Stimulated activated effector memory CD8-positive, alpha-beta T cell treated with anti-CD3 and anti-CD28 coated beads, Interleukin-12 subunit alpha, Interleukin-12 subunit beta, amount 100 ng/mL, for 72 hours (primary cell): ENCODE data around the gene PRMT5.
"Not testable (repeated sequence)": the region's sequence is repeated elsewhere in the genome, so short reads cannot be mapped to it uniquely, and the experiment has no call there.

Experiments used
- ATAC-seq: fragments of 150-1000 bp; cut with Tn5 transposase; 2 replicates; pipeline ENCODE4 v1.10.0; 2021
- DNase-seq, 2 donors: peaks; one replicate each; pipeline ENCODE4 v3.0.0; 2021 to 2022; ENCODE audit warnings: low spot score in 2 of 2
- H3K27ac Mint-ChIP-seq: one replicate; pipeline ENCODE4 v1.8.0; 2022; ENCODE audit warnings: mild to moderate bottlenecking, mixed read lengths
- H3K36me3 Mint-ChIP-seq: one replicate; pipeline ENCODE4 v1.8.0; 2022; ENCODE audit warnings: mild to moderate bottlenecking, mixed read lengths
- H3K4me1 Mint-ChIP-seq: one replicate; pipeline ENCODE4 v1.8.0; 2022; ENCODE audit warnings: mixed read lengths
- H3K4me3 Mint-ChIP-seq: one replicate; pipeline ENCODE4 v1.8.0; 2022; ENCODE audit warnings: mild to moderate bottlenecking, mixed read lengths
- H3K9me3 Mint-ChIP-seq: one replicate; pipeline ENCODE4 v1.8.0; 2022; ENCODE audit warnings: mixed read lengths

The PRMT5 gene

DNA sequence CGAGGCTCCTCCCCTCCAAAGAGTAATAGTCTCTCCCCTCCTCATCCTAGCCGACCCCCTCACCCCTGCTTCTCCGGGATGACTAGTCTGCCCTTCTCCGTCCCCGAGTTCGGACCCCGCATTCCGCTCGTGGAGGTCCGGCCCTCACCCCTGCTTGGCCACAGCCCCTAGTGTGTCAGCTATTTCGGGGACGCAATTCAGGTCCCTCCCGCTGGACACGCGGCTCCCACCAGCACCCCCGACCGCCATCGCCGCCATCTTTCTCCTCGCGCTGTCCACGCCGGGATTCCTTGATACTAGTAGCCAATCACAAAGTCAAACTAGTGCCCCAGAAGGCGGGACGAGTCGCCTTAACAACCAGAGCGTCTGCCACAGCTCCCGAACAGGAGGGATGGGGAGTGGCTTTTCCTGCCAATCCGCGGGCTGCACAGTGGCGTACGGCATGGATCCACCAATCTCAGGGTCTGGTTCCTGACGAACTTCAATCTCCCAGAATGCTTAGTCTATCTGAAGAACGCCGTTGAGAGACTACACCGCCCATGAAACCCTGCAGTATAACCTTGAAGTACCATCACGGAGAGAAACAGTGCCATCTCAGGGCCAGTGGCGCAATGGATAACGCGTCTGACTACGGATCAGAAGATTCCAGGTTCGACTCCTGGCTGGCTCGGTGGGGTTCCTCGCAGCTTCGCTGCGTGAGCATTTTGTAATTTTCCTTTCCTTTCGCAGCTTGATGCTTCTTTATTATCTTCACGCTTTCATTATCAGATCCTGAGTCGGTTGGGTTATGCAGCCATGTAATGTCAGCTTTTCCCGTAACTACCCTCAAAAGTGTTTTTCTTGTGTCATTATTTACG is at the start of gene PRMT5:
TSS of gene PRMT5 (minus strand) at position 273 of the 857 bp plus-strand sequence. CDS start at position 258, 15 bp downstream.
- ATAC-seq (peak; percentile 96), DNase-seq (peak; percentile 96 to 99)
- Mint-ChIP-seq H3K27ac (no peak within 1 kb of the TSS), H3K9me3 (no peaks in the 10 kb centered on the region), H3K4me3 (no peak within 1 kb of the TSS), H3K4me1 (peaks cover 12% of the 10 kb centered on the region), H3K36me3 (peaks cover 37% of the 10 kb centered on the region)

GRCh38 chr14:22978487-22978837 is 49.3 kb upstream of the PRMT5 start:
- Mint-ChIP-seq H3K4me3 (no peak overlapping the region), H3K27ac (no peak overlapping the region), H3K36me3 (no peaks in the 10 kb centered on the region), H3K4me1 (peaks cover 5% of the 10 kb centered on the region), H3K9me3 (no peaks in the 10 kb centered on the region)
- DNase-seq (no peak), ATAC-seq (no peak)

- H3K27ac Mint-ChIP-seq: no peak overlapping the region
- no peak overlapping the region for H3K4me3 Mint-ChIP-seq
- ATAC-seq (no peak), DNase-seq (no peak)
- H3K4me1 Mint-ChIP-seq: peaks cover 5% of the 10 kb centered on the region
- H3K36me3 Mint-ChIP-seq: no peaks in the 10 kb centered on the region
- H3K9me3 Mint-ChIP-seq: no peaks in the 10 kb centered on the region
Observed at GRCh38 chr14:22977684-22978486, 48.7 kb upstream of the PRMT5 start.

- no peak for DNase-seq
- Mint-ChIP-seq H3K9me3 (no peaks in the 10 kb centered on the region), H3K36me3 (no peaks in the 10 kb centered on the region), H3K4me1 (peaks cover 5% of the 10 kb centered on the region), H3K4me3 (no peak overlapping the region), H3K27ac (no peak overlapping the region)
- ATAC-seq: no peak
Observed at GRCh38 chr14:22977434-22977683, 48.2 kb upstream of the PRMT5 start.

GRCh38 chr14:22976620-22977433 is 47.7 kb upstream of the PRMT5 start:
- Mint-ChIP-seq H3K36me3 (no peaks in the 10 kb centered on the region), H3K4me1 (peaks cover 5% of the 10 kb centered on the region), H3K4me3 (no peak overlapping the region), H3K27ac (no peak overlapping the region), H3K9me3 (no peaks in the 10 kb centered on the region)
- no peak for ATAC-seq
- DNase-seq: no peak

GRCh38 chr14:22974530-22975313 is 45.5 kb upstream of the PRMT5 start:
- DNase-seq: no peak
- Mint-ChIP-seq H3K4me3 (no peak overlapping the region), H3K4me1 (no peaks in the 10 kb centered on the region), H3K9me3 (no peaks in the 10 kb centered on the region), H3K27ac (no peak overlapping the region), H3K36me3 (no peaks in the 10 kb centered on the region)
- ATAC-seq: no peak

- Mint-ChIP-seq H3K9me3 (no peaks in the 10 kb centered on the region), H3K36me3 (no peaks in the 10 kb centered on the region), H3K4me3 (no peak overlapping the region), H3K27ac (no peak overlapping the region), H3K4me1 (no peaks in the 10 kb centered on the region)
- peak; percentile 17 to 61 for DNase-seq
- peak; percentile 50 for ATAC-seq
Observed at GRCh38 chr14:22973217-22974032, 44.2 kb upstream of the PRMT5 start.

GRCh38 chr14:22972313-22972930 is 43.2 kb upstream of the PRMT5 start:
- Mint-ChIP-seq H3K4me3 (no peak overlapping the region), H3K4me1 (no peaks in the 10 kb centered on the region), H3K27ac (no peak overlapping the region), H3K36me3 (no peaks in the 10 kb centered on the region), H3K9me3 (no peaks in the 10 kb centered on the region)
- ATAC-seq (no peak), DNase-seq (no peak)

GRCh38 chr14:22971152-22971551 is 42.0 kb upstream of the PRMT5 start:
- DNase-seq (no peak), ATAC-seq (no peak)
- no peaks in the 10 kb centered on the region for H3K4me1 Mint-ChIP-seq
- no peak overlapping the region for H3K27ac Mint-ChIP-seq
- H3K36me3 Mint-ChIP-seq: no peaks in the 10 kb centered on the region
- no peak overlapping the region for H3K4me3 Mint-ChIP-seq
- H3K9me3 Mint-ChIP-seq: no peaks in the 10 kb centered on the region

GRCh38 chr14:22966783-22967269 is 37.6 kb upstream of the PRMT5 start:
- DNase-seq (no peak), ATAC-seq (no peak)
- no peaks in the 10 kb centered on the region for H3K36me3 Mint-ChIP-seq
- H3K9me3 Mint-ChIP-seq: no peaks in the 10 kb centered on the region
- H3K27ac Mint-ChIP-seq: no peak overlapping the region
- no peak overlapping the region for H3K4me3 Mint-ChIP-seq
- no peaks in the 10 kb centered on the region for H3K4me1 Mint-ChIP-seq

- H3K4me1 Mint-ChIP-seq, DNase-seq, H3K36me3 Mint-ChIP-seq, H3K9me3 Mint-ChIP-seq, ATAC-seq, H3K27ac Mint-ChIP-seq, H3K4me3 Mint-ChIP-seq: not testable (repeated sequence)
Observed at GRCh38 chr14:22965916-22966782, 37.0 kb upstream of the PRMT5 start.

DNA sequence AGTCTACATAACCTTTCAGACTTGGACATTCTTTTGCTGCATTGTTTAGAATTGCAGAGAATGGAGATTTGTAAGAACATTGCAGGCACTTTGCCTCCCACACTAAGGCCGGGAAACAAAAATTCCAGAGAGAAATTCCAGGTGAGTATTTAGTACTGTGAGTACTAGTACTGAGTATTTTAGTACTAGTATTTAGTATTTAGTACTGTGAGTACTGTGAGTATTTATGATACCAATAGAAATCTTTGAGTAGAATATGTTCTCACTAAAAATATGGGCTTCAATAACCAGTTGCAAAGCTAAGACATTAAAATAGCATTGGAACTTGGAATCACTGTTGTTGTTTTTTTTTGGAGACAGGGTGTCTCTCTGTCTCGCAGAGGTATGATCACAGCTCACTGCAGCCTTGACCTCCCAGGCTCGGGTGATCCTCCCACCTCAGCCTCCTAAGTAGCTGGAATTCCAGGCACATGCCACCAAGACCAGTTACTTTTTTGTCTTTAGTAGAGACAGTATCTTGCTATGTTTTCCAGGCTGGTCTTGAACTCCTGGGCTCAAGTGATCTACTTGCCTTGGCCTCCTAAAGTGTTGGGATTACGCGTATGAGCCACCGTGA is 33.0 kb upstream of the PRMT5 start:
- H3K4me3 Mint-ChIP-seq: no peak overlapping the region
- ATAC-seq (no peak), DNase-seq (no peak)
- no peaks in the 10 kb centered on the region for H3K36me3 Mint-ChIP-seq
- no peaks in the 10 kb centered on the region for H3K9me3 Mint-ChIP-seq
- no peaks in the 10 kb centered on the region for H3K4me1 Mint-ChIP-seq
- H3K27ac Mint-ChIP-seq: no peak overlapping the region
